ENCODE data around the gene LGALSL.

LGALSL gene

DNA sequence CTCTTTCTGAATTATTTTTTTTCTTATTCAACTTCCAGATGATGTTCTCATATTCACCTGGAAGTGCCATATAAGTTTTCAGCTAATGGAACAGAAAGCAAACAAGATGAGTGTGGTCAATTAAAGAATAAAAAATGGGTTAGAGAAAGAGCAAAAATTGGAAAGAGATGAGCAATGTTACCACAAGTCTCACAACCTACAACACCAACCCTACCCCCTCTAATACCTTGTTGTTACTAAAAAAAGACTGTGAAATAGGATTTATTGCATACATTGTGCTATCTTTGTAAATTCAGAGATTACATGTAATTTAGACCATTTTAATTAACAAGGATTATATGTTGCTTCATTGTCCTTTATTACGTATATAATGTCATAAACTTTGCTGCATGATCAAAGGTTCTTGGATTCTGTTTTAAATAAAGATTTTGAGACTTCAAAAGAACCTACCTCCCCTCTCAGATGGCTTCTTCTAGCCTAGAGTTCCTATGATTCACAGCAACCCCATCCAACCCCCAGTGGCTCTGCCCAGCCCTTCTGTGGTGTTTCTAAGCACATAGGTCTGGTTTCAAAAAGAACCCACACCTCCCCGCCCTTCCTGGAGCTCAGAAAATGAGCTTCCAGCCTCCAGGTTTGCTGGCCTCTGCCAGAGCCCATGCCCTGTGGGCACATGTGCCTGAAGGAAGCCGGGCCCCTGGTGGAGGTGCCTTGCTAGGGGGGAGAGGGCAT lies 24.7 kb downstream of the LGALSL start:
- TF ChIP-seq, protein P1, sequence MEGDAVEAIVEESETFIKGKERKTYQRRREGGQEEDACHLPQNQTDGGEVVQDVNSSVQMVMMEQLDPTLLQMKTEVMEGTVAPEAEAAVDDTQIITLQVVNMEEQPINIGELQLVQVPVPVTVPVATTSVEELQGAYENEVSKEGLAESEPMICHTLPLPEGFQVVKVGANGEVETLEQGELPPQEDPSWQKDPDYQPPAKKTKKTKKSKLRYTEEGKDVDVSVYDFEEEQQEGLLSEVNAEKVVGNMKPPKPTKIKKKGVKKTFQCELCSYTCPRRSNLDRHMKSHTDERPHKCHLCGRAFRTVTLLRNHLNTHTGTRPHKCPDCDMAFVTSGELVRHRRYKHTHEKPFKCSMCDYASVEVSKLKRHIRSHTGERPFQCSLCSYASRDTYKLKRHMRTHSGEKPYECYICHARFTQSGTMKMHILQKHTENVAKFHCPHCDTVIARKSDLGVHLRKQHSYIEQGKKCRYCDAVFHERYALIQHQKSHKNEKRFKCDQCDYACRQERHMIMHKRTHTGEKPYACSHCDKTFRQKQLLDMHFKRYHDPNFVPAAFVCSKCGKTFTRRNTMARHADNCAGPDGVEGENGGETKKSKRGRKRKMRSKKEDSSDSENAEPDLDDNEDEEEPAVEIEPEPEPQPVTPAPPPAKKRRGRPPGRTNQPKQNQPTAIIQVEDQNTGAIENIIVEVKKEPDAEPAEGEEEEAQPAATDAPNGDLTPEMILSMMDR (conservative IDR thresholded peaks at IDR 0.05; ENCODE audit: low read depth, low read length) = no peak
- no peak for DNase-seq (ENCODE audit: low read depth)
- no peak overlapping the region for H3K4me3 ChIP-seq (ENCODE audit: low read length)

- TF ChIP-seq, protein P1 (conservative IDR thresholded peaks at IDR 0.05; ENCODE audit: low read depth, low read length) = no peak
- H3K4me3 ChIP-seq (ENCODE audit: low read length) = no peak overlapping the region
- no peak for DNase-seq (ENCODE audit: low read depth)
These were observed 25.5 kb downstream of the LGALSL start for GRCh38 chr2:64479259-64480117.

GRCh38 chr2:64481665-64482064 lies 27.7 kb downstream of the LGALSL start:
- TF ChIP-seq, protein P1 (conservative IDR thresholded peaks at IDR 0.05; ENCODE audit: low read depth, low read length) = no peak
- H3K4me3 ChIP-seq (ENCODE audit: low read length) = no peak overlapping the region
- no peak for DNase-seq (ENCODE audit: low read depth)

- DNase-seq (ENCODE audit: low read depth) = no peak
- no peak overlapping the region for H3K4me3 ChIP-seq (ENCODE audit: low read length)
- TF ChIP-seq, protein P1 (conservative IDR thresholded peaks at IDR 0.05; ENCODE audit: low read depth, low read length) = no peak
These were observed 28.3 kb downstream of the LGALSL start for GRCh38 chr2:64482243-64482642.

- no peak overlapping the region for H3K4me3 ChIP-seq (ENCODE audit: low read length)
- TF ChIP-seq, protein P1 (conservative IDR thresholded peaks at IDR 0.05; ENCODE audit: low read depth, low read length) = no peak
- no peak for DNase-seq (ENCODE audit: low read depth)
These were observed 29.0 kb downstream of the LGALSL start for GRCh38 chr2:64482765-64483504.

- no peak overlapping the region for H3K4me3 ChIP-seq (ENCODE audit: low read length)
- DNase-seq (ENCODE audit: low read depth) = no peak
- TF ChIP-seq, protein P1 (conservative IDR thresholded peaks at IDR 0.05; ENCODE audit: low read depth, low read length) = no peak
These were observed 31.4 kb downstream of the LGALSL start for GRCh38 chr2:64485331-64485730.
